ENCODE results near the gene PPP3CB.
"Not testable (repeated sequence)": the region's sequence is repeated elsewhere in the genome, so short reads cannot be mapped to it uniquely, and the experiment has no call there.

The PPP3CB gene

GRCh38 chr10:73407495-73407894, 88.3 kb downstream of the PPP3CB start:
- no peaks in the 10 kb centered on the region for H3K36me3 ChIP-seq (ENCODE audit: insufficient read depth, insufficient read length, low read length)
- no peak overlapping the region for H3K9ac ChIP-seq (ENCODE audit: insufficient read length, low read depth)
- H3K4me1 ChIP-seq (ENCODE audit: insufficient read depth, insufficient read length) = no peaks in the 10 kb centered on the region
- TF ChIP-seq YY1 (IDR thresholded peaks at IDR 0.05; ENCODE audit: insufficient read depth, insufficient read length) = no peak
- DNase-seq (ENCODE audit: low read depth, low spot score) = no peak
- no peaks in the 10 kb centered on the region for H3K27me3 ChIP-seq (ENCODE audit: insufficient read depth, insufficient read length)
- H3K4me3 ChIP-seq (ENCODE audit: insufficient read length, low read depth) = no peak overlapping the region
- H3K9me3 ChIP-seq (ENCODE audit: insufficient read depth, low read length) = no peaks in the 10 kb centered on the region

- no peaks in the 10 kb centered on the region for H3K9me3 ChIP-seq (ENCODE audit: insufficient read depth, low read length)
- no peak for DNase-seq (ENCODE audit: low read depth, low spot score)
- no peaks in the 10 kb centered on the region for H3K36me3 ChIP-seq (ENCODE audit: insufficient read depth, insufficient read length, low read length)
- no peaks in the 10 kb centered on the region for H3K4me1 ChIP-seq (ENCODE audit: insufficient read depth, insufficient read length)
- TF ChIP-seq SUZ12 (IDR thresholded peaks at IDR 0.05; ENCODE audit: extremely low read depth, insufficient read depth, insufficient read length) (no peak), ZNF274 (IDR thresholded peaks at IDR 0.05; ENCODE audit: low read depth, low read length) (no peak), YY1 (IDR thresholded peaks at IDR 0.05; ENCODE audit: insufficient read depth, insufficient read length) (no peak)
- no peak overlapping the region for H3K4me3 ChIP-seq (ENCODE audit: insufficient read length, low read depth)
- no peaks in the 10 kb centered on the region for H3K27me3 ChIP-seq (ENCODE audit: insufficient read depth, insufficient read length)
- H3K9ac ChIP-seq (ENCODE audit: insufficient read length, low read depth) = no peak overlapping the region
These were observed 89.0 kb downstream of the PPP3CB start for GRCh38 chr10:73406846-73407245.

DNA sequence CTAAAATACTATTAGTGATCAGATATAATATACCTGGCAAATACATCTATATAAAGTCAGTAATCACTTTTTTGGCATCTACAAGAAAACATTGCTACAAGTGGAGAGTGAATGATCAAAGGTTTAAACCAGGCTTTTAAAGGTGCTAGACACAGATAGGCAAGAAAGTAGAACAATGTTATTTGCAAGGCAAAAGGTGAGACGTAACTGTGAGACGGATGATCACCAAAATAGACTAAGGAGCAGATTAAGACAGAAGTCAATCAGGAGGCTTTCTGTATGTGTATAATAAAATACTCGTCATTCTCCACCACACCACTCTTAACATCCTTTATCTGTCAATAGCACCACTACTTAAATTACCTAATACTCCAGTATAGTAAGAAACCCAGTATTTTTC, 90.3 kb downstream of the PPP3CB start:
- no peaks in the 10 kb centered on the region for H3K36me3 ChIP-seq (ENCODE audit: insufficient read depth, insufficient read length, low read length)
- no peaks in the 10 kb centered on the region for H3K27me3 ChIP-seq (ENCODE audit: insufficient read depth, insufficient read length)
- no peak overlapping the region for H3K4me3 ChIP-seq (ENCODE audit: insufficient read length, low read depth)
- no peaks in the 10 kb centered on the region for H3K9me3 ChIP-seq (ENCODE audit: insufficient read depth, low read length)
- TF ChIP-seq SUZ12 (IDR thresholded peaks at IDR 0.05; ENCODE audit: extremely low read depth, insufficient read depth, insufficient read length) (no peak), ZNF274 (IDR thresholded peaks at IDR 0.05; ENCODE audit: low read depth, low read length) (no peak), YY1 (IDR thresholded peaks at IDR 0.05; ENCODE audit: insufficient read depth, insufficient read length) (no peak)
- DNase-seq (ENCODE audit: low read depth, low spot score) = no peak
- H3K9ac ChIP-seq (ENCODE audit: insufficient read length, low read depth) = no peak overlapping the region
- no peaks in the 10 kb centered on the region for H3K4me1 ChIP-seq (ENCODE audit: insufficient read depth, insufficient read length)

DNA sequence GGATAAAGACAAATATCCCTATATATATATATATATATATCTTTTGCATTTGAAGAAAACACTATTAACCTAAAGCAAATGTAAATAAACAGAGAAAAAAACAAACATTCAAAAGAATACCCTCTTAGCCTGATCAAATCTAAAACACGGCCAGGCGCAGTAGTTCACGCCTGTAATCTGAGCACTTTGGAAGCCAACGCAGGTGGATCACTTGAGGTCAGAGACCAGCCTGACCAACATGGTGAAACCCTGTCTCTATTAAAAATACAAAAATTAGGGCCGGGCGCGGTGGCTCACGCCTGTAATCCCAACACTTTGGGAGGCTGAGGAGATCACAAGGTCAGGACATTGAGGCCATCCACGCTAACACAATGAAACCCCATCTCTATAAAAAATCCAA, 91.1 kb downstream of the PPP3CB start:
- H3K4me1 ChIP-seq (ENCODE audit: insufficient read depth, insufficient read length) = no peaks in the 10 kb centered on the region
- DNase-seq (ENCODE audit: low read depth, low spot score) = no peak
- H3K9ac ChIP-seq (ENCODE audit: insufficient read length, low read depth) = no peak overlapping the region

GRCh38 chr10:73401636-73402035, 94.2 kb downstream of the PPP3CB start:
- H3K27me3 ChIP-seq (ENCODE audit: insufficient read depth, insufficient read length) = no peaks in the 10 kb centered on the region
- H3K9me3 ChIP-seq (ENCODE audit: insufficient read depth, low read length) = no peaks in the 10 kb centered on the region
- no peak for TF ChIP-seq YY1 (IDR thresholded peaks at IDR 0.05; ENCODE audit: insufficient read depth, insufficient read length)
- no peak for TF ChIP-seq ZNF274 (IDR thresholded peaks at IDR 0.05; ENCODE audit: low read depth, low read length)
- no peak for TF ChIP-seq SUZ12 (IDR thresholded peaks at IDR 0.05; ENCODE audit: extremely low read depth, insufficient read depth, insufficient read length)
- no peak overlapping the region for H3K4me3 ChIP-seq (ENCODE audit: insufficient read length, low read depth)
- H3K4me1 ChIP-seq (ENCODE audit: insufficient read depth, insufficient read length) = no peaks in the 10 kb centered on the region
- H3K9ac ChIP-seq (ENCODE audit: insufficient read length, low read depth) = no peak overlapping the region
- peaks cover 17% of the 10 kb centered on the region for H3K36me3 ChIP-seq (ENCODE audit: insufficient read depth, insufficient read length, low read length)
- DNase-seq (ENCODE audit: low read depth, low spot score) = no peak

More for the DNA sequence above, 91.1 kb downstream of the PPP3CB start:
- Histone ChIP-seq H3K9me3 (ENCODE audit: insufficient read depth, low read length) (no peaks in the 10 kb centered on the region), H3K4me3 (ENCODE audit: insufficient read length, low read depth) (no peak overlapping the region), H3K27me3 (ENCODE audit: insufficient read depth, insufficient read length) (no peaks in the 10 kb centered on the region), H3K36me3 (ENCODE audit: insufficient read depth, insufficient read length, low read length) (no peaks in the 10 kb centered on the region)
- TF ChIP-seq ZNF274 (IDR thresholded peaks at IDR 0.05; ENCODE audit: low read depth, low read length) = no peak
- no peak for TF ChIP-seq SUZ12 (IDR thresholded peaks at IDR 0.05; ENCODE audit: extremely low read depth, insufficient read depth, insufficient read length)
- TF ChIP-seq YY1 (IDR thresholded peaks at IDR 0.05; ENCODE audit: insufficient read depth, insufficient read length) = no peak

GRCh38 chr10:73399063-73399462, 96.8 kb downstream of the PPP3CB start:
- Histone ChIP-seq H3K9ac (ENCODE audit: insufficient read length, low read depth) (no peak overlapping the region), H3K9me3 (ENCODE audit: insufficient read depth, low read length) (no peaks in the 10 kb centered on the region), H3K27me3 (ENCODE audit: insufficient read depth, insufficient read length) (no peaks in the 10 kb centered on the region), H3K36me3 (ENCODE audit: insufficient read depth, insufficient read length, low read length) (peaks cover 30% of the 10 kb centered on the region), H3K4me1 (ENCODE audit: insufficient read depth, insufficient read length) (no peaks in the 10 kb centered on the region), H3K4me3 (ENCODE audit: insufficient read length, low read depth) (no peak overlapping the region)
- TF ChIP-seq ZNF274 (IDR thresholded peaks at IDR 0.05; ENCODE audit: low read depth, low read length) (no peak), YY1 (IDR thresholded peaks at IDR 0.05; ENCODE audit: insufficient read depth, insufficient read length) (no peak), SUZ12 (IDR thresholded peaks at IDR 0.05; ENCODE audit: extremely low read depth, insufficient read depth, insufficient read length) (no peak)
- no peak for DNase-seq (ENCODE audit: low read depth, low spot score)

DNA sequence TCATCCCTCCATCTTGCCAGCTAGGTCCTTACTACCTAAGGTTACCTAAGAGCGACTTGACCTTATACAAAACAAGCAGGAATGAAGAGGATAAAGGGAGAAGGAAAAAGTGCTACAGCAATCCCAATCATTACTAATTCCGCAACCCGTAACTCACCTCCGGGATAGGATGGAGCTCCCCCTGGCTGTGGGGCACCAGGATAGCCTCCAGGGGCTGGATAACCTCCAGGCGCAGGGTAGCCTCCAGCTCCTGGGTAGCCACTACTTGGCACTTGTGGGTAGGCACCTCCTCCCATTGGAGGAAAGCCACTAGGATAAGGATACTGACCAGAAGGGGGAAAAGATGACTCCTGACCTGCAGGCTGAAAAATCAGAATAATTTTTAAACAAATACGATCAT, 97.8 kb downstream of the PPP3CB start:
- Histone ChIP-seq H3K9ac (ENCODE audit: insufficient read length, low read depth) (no peak overlapping the region), H3K9me3 (ENCODE audit: insufficient read depth, low read length) (no peaks in the 10 kb centered on the region), H3K36me3 (ENCODE audit: insufficient read depth, insufficient read length, low read length) (peaks cover 30% of the 10 kb centered on the region), H3K4me3 (ENCODE audit: insufficient read length, low read depth) (no peak overlapping the region), H3K27me3 (ENCODE audit: insufficient read depth, insufficient read length) (no peaks in the 10 kb centered on the region), H3K4me1 (ENCODE audit: insufficient read depth, insufficient read length) (no peaks in the 10 kb centered on the region)
- no peak for DNase-seq (ENCODE audit: low read depth, low spot score)
- TF ChIP-seq SUZ12 (IDR thresholded peaks at IDR 0.05; ENCODE audit: extremely low read depth, insufficient read depth, insufficient read length) (no peak), ZNF274 (IDR thresholded peaks at IDR 0.05; ENCODE audit: low read depth, low read length) (no peak), YY1 (IDR thresholded peaks at IDR 0.05; ENCODE audit: insufficient read depth, insufficient read length) (no peak)

DNA sequence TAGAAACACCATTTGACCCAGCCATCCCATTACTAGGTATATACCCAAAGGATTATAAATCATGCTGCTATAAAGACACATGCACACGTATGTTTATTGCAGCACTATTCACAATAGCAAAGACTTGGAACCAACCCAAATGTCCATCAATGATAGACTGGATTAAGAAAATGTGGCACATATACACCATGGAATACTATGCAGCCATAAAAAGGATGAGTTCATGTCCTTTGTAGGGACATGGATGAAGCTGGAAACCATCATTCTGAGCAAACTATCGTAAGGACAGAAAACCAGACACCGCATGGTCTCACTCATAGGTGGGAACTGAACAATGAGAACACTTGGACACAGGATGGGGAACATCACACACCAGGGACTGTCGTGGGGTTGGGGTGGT, 101.5 kb downstream of the PPP3CB start:
- H3K36me3 ChIP-seq (ENCODE audit: insufficient read depth, insufficient read length, low read length) = peaks cover 38% of the 10 kb centered on the region
- not testable (repeated sequence) for H3K27me3 ChIP-seq (ENCODE audit: insufficient read depth, insufficient read length); H3K4me1 ChIP-seq (ENCODE audit: insufficient read depth, insufficient read length); H3K9ac ChIP-seq (ENCODE audit: insufficient read length, low read depth); DNase-seq (ENCODE audit: low read depth, low spot score); H3K4me3 ChIP-seq (ENCODE audit: insufficient read length, low read depth); H3K9me3 ChIP-seq (ENCODE audit: insufficient read depth, low read length)

Data from NT2/D1 (cell line).